ENCODE measurements around the gene MARCHF9. TPM values are rescaled to one million over a fixed set of nuclear protein-coding genes. Genes with fewer than 3 reads are reported as not detected.

Gene MARCHF9
- total and polyA plus RNA-seq, 11 donors = 11.3 to 18.9 (median 13.6) TPM

- Histone ChIP-seq H3K27ac (peak overlapping the region in 7 of 12 donors; percentile 94 to 98 (median 97)), H3K9me3 (no peaks in the 10 kb centered on the region), H3K4me1 (peaks cover 0 to 56% (median 12%) of the 10 kb centered on the region in 12 donors), H3K36me3 (peaks cover 0 to 27% (median 25%) of the 10 kb centered on the region in 9 donors), H3K27me3 (peaks cover 0 to 26% (median 5%) of the 10 kb centered on the region in 9 donors), H3K4me3 (peak overlapping the region in 2 of 12 donors; percentile 82 to 97)
- WGBS, 4 donors = 90 to 98% (median 94%) methylated on average over 2 of the region's 2 CpGs
- no peak for DNase-seq
- ATAC-seq = no peak
- intact Hi-C loops (cut with DNase I) = no loop called here
- TF ChIP-seq POLR2A (IDR thresholded peaks at IDR 0.05) = no peak
- TF ChIP-seq, protein P1, sequence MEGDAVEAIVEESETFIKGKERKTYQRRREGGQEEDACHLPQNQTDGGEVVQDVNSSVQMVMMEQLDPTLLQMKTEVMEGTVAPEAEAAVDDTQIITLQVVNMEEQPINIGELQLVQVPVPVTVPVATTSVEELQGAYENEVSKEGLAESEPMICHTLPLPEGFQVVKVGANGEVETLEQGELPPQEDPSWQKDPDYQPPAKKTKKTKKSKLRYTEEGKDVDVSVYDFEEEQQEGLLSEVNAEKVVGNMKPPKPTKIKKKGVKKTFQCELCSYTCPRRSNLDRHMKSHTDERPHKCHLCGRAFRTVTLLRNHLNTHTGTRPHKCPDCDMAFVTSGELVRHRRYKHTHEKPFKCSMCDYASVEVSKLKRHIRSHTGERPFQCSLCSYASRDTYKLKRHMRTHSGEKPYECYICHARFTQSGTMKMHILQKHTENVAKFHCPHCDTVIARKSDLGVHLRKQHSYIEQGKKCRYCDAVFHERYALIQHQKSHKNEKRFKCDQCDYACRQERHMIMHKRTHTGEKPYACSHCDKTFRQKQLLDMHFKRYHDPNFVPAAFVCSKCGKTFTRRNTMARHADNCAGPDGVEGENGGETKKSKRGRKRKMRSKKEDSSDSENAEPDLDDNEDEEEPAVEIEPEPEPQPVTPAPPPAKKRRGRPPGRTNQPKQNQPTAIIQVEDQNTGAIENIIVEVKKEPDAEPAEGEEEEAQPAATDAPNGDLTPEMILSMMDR (IDR thresholded peaks at IDR 0.05) = no peak
Observed at GRCh38 chr12:57743769-57744168, 11.1 kb upstream of the MARCHF9 start.

GRCh38 chr12:57744194-57744776 is 10.6 kb upstream of the MARCHF9 start:
- 12 to 14% (median 13%) methylated on average over 18 to 21 of the region's 21 CpGs for WGBS, 4 donors

DNA sequence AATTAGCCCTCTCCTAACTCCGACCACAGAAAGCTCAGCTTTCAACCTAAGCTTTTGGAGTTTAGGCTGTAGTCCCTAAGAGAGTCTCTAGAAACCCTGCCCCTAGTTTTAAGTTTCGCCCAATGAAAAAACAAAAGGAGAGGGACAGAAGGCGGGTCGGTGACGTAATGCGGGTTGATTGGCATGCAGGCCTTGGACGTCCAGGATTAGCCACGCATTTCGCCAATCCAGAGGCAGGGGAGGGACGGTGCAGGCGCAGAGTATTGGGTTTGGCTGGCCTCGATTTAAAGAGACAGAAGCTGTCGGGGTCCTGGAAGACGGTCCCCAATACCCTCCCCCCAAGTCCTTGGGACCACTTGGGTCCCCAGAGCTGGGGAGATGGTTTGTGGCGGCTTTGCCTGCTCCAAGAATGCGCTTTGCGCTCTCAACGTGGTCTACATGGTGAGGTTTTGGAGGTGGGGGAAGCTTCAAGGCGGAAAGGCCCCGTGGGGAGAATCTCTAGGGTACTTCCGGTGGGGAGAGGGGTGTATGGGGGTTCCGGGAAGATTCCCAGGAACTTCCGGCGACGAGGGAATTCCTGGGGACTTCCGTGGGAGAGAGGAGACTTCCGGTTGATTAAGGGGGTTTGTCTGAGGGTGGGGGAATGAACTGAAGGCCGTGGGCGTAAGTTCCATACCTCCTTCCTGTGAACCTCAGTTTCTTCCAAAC is 10.0 kb upstream of the MARCHF9 start, which contains the start of gene TSPAN31:
Gene TSPAN31, plus strand, starts transcription at position 263 of the 708 bp plus-strand sequence. Its CDS starts 116 bp downstream, at position 379.
- H3K36me3 ChIP-seq = peaks cover 0 to 39% (median 37%) of the 10 kb centered on the region in 9 donors
- peak; percentile 20 to 82 for TF ChIP-seq POLR2A (IDR thresholded peaks at IDR 0.05)
- TF ChIP-seq, protein P1 (IDR thresholded peaks at IDR 0.05) = no peak

More at GRCh38 chr12:57744194-57744776, 10.6 kb upstream of the MARCHF9 start:
- H3K4me1 ChIP-seq = peaks cover 0 to 54% (median 10%) of the 10 kb centered on the region in 12 donors
- DNase-seq = peak; percentile 66 to 75 (median 74)
- peaks cover 0 to 21% (median 4%) of the 10 kb centered on the region in 9 donors for H3K27me3 ChIP-seq
- H3K9me3 ChIP-seq = no peaks in the 10 kb centered on the region
- peak overlapping the region; percentile 91 to 98 (median 97) for H3K27ac ChIP-seq
- intact Hi-C loops (cut with DNase I) = no loop called here
- TF ChIP-seq, protein P1 (IDR thresholded peaks at IDR 0.05) = no peak
- no peak for TF ChIP-seq POLR2A (IDR thresholded peaks at IDR 0.05)
- H3K4me3 ChIP-seq = peak overlapping the region; percentile 65 to 97 (median 84)
- H3K36me3 ChIP-seq = peaks cover 0 to 33% (median 30%) of the 10 kb centered on the region in 9 donors
- ATAC-seq = peak; percentile 43 to 71 (median 65)

DNA sequence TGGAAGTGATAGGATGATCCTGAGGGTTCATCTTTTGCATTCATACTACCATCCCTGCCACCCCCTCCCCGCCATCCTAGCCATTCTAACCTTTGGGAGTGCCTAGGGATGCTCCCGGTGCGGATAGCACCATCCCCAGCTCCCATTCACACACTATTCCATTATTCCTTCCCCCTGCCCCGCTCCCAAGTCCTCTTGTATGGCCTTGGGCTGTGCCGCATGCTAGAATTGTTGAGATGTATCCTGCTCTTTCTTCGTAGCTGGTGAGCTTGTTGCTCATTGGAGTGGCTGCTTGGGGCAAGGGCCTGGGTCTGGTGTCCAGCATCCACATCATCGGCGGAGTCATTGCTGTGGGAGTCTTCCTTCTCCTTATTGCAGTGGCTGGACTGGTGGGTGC is 9.4 kb upstream of the MARCHF9 start:
- no peaks in the 10 kb centered on the region for H3K9me3 ChIP-seq
- ATAC-seq = peak; percentile 1 to 6 (median 2)
- WGBS, 4 donors = 36 to 39% (median 38%) methylated on average over 8 of the region's 8 CpGs
- H3K4me1 ChIP-seq = peaks cover 0 to 43% (median 13%) of the 10 kb centered on the region in 12 donors
- intact Hi-C loops (cut with DNase I) = no loop called here
- peaks cover 0 to 9% (median 0%) of the 10 kb centered on the region in 9 donors for H3K27me3 ChIP-seq
- DNase-seq = no peak
- H3K4me3 ChIP-seq = peak overlapping the region; percentile 65 to 97 (median 84)
- TF ChIP-seq, protein P1 (IDR thresholded peaks at IDR 0.05) = no peak
- TF ChIP-seq POLR2A (IDR thresholded peaks at IDR 0.05) = no peak
- peaks cover 0 to 45% (median 41%) of the 10 kb centered on the region in 9 donors for H3K36me3 ChIP-seq
- peak overlapping the region; percentile 91 to 98 (median 97) for H3K27ac ChIP-seq

More for the DNA sequence above, 10.0 kb upstream of the MARCHF9 start, which contains the start of gene TSPAN31:
- WGBS, 4 donors = 0% methylated on average over 28 to 29 of the region's 29 CpGs
- Histone ChIP-seq H3K4me1 (peaks cover 0 to 47% (median 10%) of the 10 kb centered on the region in 12 donors), H3K27ac (peak within 1 kb of the TSS; percentile 91 to 98 (median 97)), H3K27me3 (peaks cover 0 to 15% (median 0%) of the 10 kb centered on the region in 9 donors), H3K9me3 (no peaks in the 10 kb centered on the region), H3K4me3 (peak within 1 kb of the TSS; percentile 65 to 97 (median 84))
- intact Hi-C loops (cut with DNase I) = no loop called here
- DNase-seq (peak; percentile 96 to 99 (median 99)), ATAC-seq (peak; percentile 94 to 97 (median 95))
